Measurements from ENCODE around the gene PRICKLE4.

Gene PRICKLE4

GRCh38 chr6:41736800-41737555, 43.6 kb upstream of the PRICKLE4 start:
- DNase-seq = no peak
- H3K36me3 ChIP-seq (replicated peaks; ENCODE audit: insufficient read depth, low read length) = no peaks in the 10 kb centered on the region
- no peak overlapping the region for H3K4me3 ChIP-seq (ENCODE audit: low read length)
- H3F3A ChIP-seq (ENCODE audit: insufficient read depth, low read length) = peaks cover 19% of the 10 kb centered on the region
- no peak overlapping the region for H2AFZ ChIP-seq (ENCODE audit: low read length)
- H3K27ac ChIP-seq (ENCODE audit: low read length) = no peak overlapping the region
- H4K20me1 ChIP-seq (ENCODE audit: insufficient read depth, low read length) = no peaks in the 10 kb centered on the region
- TF ChIP-seq EZH2 (optimal IDR thresholded peaks at IDR 0.05; ENCODE audit: low read depth, low read length) (no peak), CTCF (IDR thresholded peaks at IDR 0.05; ENCODE audit: low read length) (no peak), EZH2phosphoT487 (IDR thresholded peaks at IDR 0.05; ENCODE audit: low read length) (no peak)
- no peak overlapping the region for H3K9ac ChIP-seq (ENCODE audit: low read length)
- H3K9me3 ChIP-seq (replicated peaks; ENCODE audit: insufficient read depth, low read length) = no peaks in the 10 kb centered on the region
- peaks cover 17% of the 10 kb centered on the region for H3K79me2 ChIP-seq (ENCODE audit: low read length)
- no peak overlapping the region for H3K4me2 ChIP-seq (ENCODE audit: low read depth, low read length)
- peaks cover 20% of the 10 kb centered on the region for H3K4me1 ChIP-seq (ENCODE audit: low read length)
- no peaks in the 10 kb centered on the region for H3K9me2 ChIP-seq (replicated peaks; ENCODE audit: insufficient read depth, low read length)
- H3K27me3 ChIP-seq (replicated peaks; ENCODE audit: insufficient read depth, low read length) = no peaks in the 10 kb centered on the region; the same call in 1 of the 2 replicates

GRCh38 chr6:41737591-41738130, 42.9 kb upstream of the PRICKLE4 start:
- Histone ChIP-seq H3K27me3 (replicated peaks; ENCODE audit: insufficient read depth, low read length) (no peaks in the 10 kb centered on the region; the same call in 1 of the 2 replicates), H3K4me2 (ENCODE audit: low read depth, low read length) (no peak overlapping the region), H3K27ac (ENCODE audit: low read length) (no peak overlapping the region), H4K20me1 (ENCODE audit: insufficient read depth, low read length) (no peaks in the 10 kb centered on the region), H3K9me3 (replicated peaks; ENCODE audit: insufficient read depth, low read length) (no peaks in the 10 kb centered on the region), H3K9me2 (replicated peaks; ENCODE audit: insufficient read depth, low read length) (no peaks in the 10 kb centered on the region), H2AFZ (ENCODE audit: low read length) (no peak overlapping the region), H3K9ac (ENCODE audit: low read length) (no peak overlapping the region), H3K79me2 (ENCODE audit: low read length) (peaks cover 10% of the 10 kb centered on the region), H3K4me1 (ENCODE audit: low read length) (peaks cover 16% of the 10 kb centered on the region), H3K4me3 (ENCODE audit: low read length) (no peak overlapping the region), H3K36me3 (replicated peaks; ENCODE audit: insufficient read depth, low read length) (no peaks in the 10 kb centered on the region), H3F3A (ENCODE audit: insufficient read depth, low read length) (peaks cover 15% of the 10 kb centered on the region)
- TF ChIP-seq EZH2 (optimal IDR thresholded peaks at IDR 0.05; ENCODE audit: low read depth, low read length) (no peak), CTCF (IDR thresholded peaks at IDR 0.05; ENCODE audit: low read length) (no peak), EZH2phosphoT487 (IDR thresholded peaks at IDR 0.05; ENCODE audit: low read length) (no peak)
- DNase-seq = no peak

- Histone ChIP-seq H3K79me2 (ENCODE audit: low read length) (no peaks in the 10 kb centered on the region), H3K36me3 (replicated peaks; ENCODE audit: insufficient read depth, low read length) (no peaks in the 10 kb centered on the region), H2AFZ (ENCODE audit: low read length) (no peak overlapping the region), H3K27me3 (replicated peaks; ENCODE audit: insufficient read depth, low read length) (no peaks in the 10 kb centered on the region; the same call in 1 of the 2 replicates), H3K4me3 (ENCODE audit: low read length) (no peak overlapping the region), H3K9me2 (replicated peaks; ENCODE audit: insufficient read depth, low read length) (no peaks in the 10 kb centered on the region), H3K9me3 (replicated peaks; ENCODE audit: insufficient read depth, low read length) (no peaks in the 10 kb centered on the region), H3F3A (ENCODE audit: insufficient read depth, low read length) (peaks cover 1% of the 10 kb centered on the region; the same call in 1 of the 2 replicates), H4K20me1 (ENCODE audit: insufficient read depth, low read length) (no peaks in the 10 kb centered on the region), H3K9ac (ENCODE audit: low read length) (no peak overlapping the region), H3K4me1 (ENCODE audit: low read length) (peaks cover 4% of the 10 kb centered on the region; the same call in 1 of the 2 replicates), H3K4me2 (ENCODE audit: low read depth, low read length) (no peak overlapping the region), H3K27ac (ENCODE audit: low read length) (no peak overlapping the region)
- DNase-seq = no peak
- TF ChIP-seq EZH2 (optimal IDR thresholded peaks at IDR 0.05; ENCODE audit: low read depth, low read length) = no peak
- no peak for TF ChIP-seq CTCF (IDR thresholded peaks at IDR 0.05; ENCODE audit: low read length)
- no peak for TF ChIP-seq EZH2phosphoT487 (IDR thresholded peaks at IDR 0.05; ENCODE audit: low read length)
These were observed 41.5 kb upstream of the PRICKLE4 start for GRCh38 chr6:41739041-41739440.
